ENCODE data around the gene HIGD1A. TPM values are rescaled to one million over a fixed set of nuclear protein-coding genes. Genes with fewer than 3 reads are reported as not detected.

HIGD1A gene
- polyA plus RNA-seq, 1 donor from 2014 or later: 350 TPM

DNA sequence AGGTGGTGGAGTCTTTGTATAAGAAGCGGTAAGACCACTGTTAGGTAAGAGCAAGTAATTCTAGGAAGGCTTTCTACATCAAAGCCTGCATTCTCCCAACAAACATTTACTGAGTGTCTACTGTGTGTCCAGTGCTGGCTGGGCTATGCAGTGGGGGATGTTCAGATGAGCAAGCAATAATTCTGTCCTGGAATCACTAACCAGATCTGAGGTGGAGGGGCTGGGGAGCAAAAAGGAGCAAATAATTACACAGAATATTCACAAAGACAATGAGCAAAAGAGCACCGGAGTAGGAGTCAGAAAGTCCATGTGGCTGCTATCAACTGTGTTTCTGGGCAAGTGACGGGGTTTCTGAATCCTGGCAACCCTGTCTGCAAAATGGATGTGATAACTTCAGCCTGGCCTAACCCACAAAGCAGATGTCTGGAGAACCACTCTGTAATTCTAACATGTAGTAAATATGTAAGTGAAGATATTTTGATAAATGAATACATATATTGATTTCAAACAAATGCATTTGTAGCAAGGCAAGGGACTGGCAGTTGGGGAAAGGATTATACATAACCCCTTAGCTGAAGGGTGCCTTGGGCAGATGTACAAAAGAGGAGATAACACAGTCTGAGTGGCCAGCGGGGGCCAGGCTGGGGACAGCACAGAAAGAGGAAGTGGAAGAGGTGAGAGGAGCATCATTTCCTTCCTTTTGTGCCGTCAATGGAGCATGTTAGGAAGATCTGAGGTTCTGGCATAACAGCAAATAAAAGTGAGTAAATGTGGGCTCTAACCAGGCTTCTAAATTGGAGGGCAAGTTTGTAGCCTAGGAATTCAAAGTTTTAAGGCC is 42.6 kb upstream of the HIGD1A start:
- Histone ChIP-seq H3K9me2 (ENCODE audit: insufficient read depth, low read length) (no peaks in the 10 kb centered on the region), H3K4me3 (ENCODE audit: low read length) (no peak overlapping the region), H3K27me3 (ENCODE audit: insufficient read depth, low read depth, low read length) (no peaks in the 10 kb centered on the region), H3K9ac (ENCODE audit: low read length) (no peak overlapping the region), H4K20me1 (ENCODE audit: insufficient read depth) (no peaks in the 10 kb centered on the region), H3K9me3 (ENCODE audit: low read length) (no peaks in the 10 kb centered on the region), H3K36me3 (ENCODE audit: insufficient read depth, low read length) (no peaks in the 10 kb centered on the region), H3K4me2 (ENCODE audit: low read length) (no peak overlapping the region), H3F3A (ENCODE audit: insufficient read depth, low read length, poor library complexity, severe bottlenecking) (no peaks in the 10 kb centered on the region), H3K27ac (ENCODE audit: low read length) (no peak overlapping the region), H2AFZ (ENCODE audit: low read depth, low read length) (no peak overlapping the region), H3K79me2 (replicated peaks; ENCODE audit: insufficient read depth, low read length) (no peaks in the 10 kb centered on the region)
- no peak for TF ChIP-seq POLR2AphosphoS5 (IDR thresholded peaks at IDR 0.05)
- no peak for TF ChIP-seq EZH2 (IDR thresholded peaks at IDR 0.05; ENCODE audit: borderline replicate concordance, insufficient read depth, low read length, poor library complexity, severe bottlenecking)
- no peak for TF ChIP-seq TAF1 (IDR thresholded peaks at IDR 0.05; ENCODE audit: low read depth)
- TF ChIP-seq MXI1 (conservative IDR thresholded peaks at IDR 0.05; ENCODE audit: poor library complexity, severe bottlenecking): no peak
- TF ChIP-seq, protein P1, sequence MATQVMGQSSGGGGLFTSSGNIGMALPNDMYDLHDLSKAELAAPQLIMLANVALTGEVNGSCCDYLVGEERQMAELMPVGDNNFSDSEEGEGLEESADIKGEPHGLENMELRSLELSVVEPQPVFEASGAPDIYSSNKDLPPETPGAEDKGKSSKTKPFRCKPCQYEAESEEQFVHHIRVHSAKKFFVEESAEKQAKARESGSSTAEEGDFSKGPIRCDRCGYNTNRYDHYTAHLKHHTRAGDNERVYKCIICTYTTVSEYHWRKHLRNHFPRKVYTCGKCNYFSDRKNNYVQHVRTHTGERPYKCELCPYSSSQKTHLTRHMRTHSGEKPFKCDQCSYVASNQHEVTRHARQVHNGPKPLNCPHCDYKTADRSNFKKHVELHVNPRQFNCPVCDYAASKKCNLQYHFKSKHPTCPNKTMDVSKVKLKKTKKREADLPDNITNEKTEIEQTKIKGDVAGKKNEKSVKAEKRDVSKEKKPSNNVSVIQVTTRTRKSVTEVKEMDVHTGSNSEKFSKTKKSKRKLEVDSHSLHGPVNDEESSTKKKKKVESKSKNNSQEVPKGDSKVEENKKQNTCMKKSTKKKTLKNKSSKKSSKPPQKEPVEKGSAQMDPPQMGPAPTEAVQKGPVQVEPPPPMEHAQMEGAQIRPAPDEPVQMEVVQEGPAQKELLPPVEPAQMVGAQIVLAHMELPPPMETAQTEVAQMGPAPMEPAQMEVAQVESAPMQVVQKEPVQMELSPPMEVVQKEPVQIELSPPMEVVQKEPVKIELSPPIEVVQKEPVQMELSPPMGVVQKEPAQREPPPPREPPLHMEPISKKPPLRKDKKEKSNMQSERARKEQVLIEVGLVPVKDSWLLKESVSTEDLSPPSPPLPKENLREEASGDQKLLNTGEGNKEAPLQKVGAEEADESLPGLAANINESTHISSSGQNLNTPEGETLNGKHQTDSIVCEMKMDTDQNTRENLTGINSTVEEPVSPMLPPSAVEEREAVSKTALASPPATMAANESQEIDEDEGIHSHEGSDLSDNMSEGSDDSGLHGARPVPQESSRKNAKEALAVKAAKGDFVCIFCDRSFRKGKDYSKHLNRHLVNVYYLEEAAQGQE (IDR thresholded peaks at IDR 0.05; ENCODE audit: borderline replicate concordance): no peak
- TF ChIP-seq RAD21 (conservative IDR thresholded peaks at IDR 0.05): no peak
- TF ChIP-seq, protein P2, sequence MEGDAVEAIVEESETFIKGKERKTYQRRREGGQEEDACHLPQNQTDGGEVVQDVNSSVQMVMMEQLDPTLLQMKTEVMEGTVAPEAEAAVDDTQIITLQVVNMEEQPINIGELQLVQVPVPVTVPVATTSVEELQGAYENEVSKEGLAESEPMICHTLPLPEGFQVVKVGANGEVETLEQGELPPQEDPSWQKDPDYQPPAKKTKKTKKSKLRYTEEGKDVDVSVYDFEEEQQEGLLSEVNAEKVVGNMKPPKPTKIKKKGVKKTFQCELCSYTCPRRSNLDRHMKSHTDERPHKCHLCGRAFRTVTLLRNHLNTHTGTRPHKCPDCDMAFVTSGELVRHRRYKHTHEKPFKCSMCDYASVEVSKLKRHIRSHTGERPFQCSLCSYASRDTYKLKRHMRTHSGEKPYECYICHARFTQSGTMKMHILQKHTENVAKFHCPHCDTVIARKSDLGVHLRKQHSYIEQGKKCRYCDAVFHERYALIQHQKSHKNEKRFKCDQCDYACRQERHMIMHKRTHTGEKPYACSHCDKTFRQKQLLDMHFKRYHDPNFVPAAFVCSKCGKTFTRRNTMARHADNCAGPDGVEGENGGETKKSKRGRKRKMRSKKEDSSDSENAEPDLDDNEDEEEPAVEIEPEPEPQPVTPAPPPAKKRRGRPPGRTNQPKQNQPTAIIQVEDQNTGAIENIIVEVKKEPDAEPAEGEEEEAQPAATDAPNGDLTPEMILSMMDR (IDR thresholded peaks at IDR 0.05; ENCODE audit: poor library complexity, severe bottlenecking): no peak
- no peak for TF ChIP-seq SMC3 (conservative IDR thresholded peaks at IDR 0.05; ENCODE audit: poor library complexity)
- TF ChIP-seq EP300 (conservative IDR thresholded peaks at IDR 0.05; ENCODE audit: poor library complexity, severe bottlenecking): no peak

DNA sequence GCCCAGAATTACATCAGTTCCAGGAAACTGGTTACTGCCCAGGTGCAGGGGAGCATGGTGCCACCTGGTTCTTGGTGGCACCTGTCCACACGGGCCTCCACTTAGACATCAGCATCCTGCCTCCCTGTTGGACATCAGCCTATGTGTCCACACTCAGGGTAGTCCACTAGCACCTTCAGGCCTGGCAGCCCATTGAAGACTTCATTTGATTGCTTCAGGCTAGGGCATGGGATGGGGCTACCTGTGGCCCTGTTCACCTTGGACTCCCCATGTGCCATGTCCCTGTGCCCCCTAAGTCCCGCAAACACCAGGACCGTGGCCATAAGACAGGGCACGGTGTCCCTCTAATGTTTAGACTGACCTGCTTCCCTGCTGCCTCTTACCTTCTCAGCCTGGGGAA is 40.5 kb upstream of the HIGD1A start:
- Histone ChIP-seq H3K4me3 (ENCODE audit: low read length) (no peak overlapping the region), H3K27me3 (ENCODE audit: insufficient read depth, low read depth, low read length) (no peaks in the 10 kb centered on the region), H3K79me2 (replicated peaks; ENCODE audit: insufficient read depth, low read length) (no peaks in the 10 kb centered on the region), H3K9me2 (ENCODE audit: insufficient read depth, low read length) (no peaks in the 10 kb centered on the region), H3F3A (ENCODE audit: insufficient read depth, low read length, poor library complexity, severe bottlenecking) (no peaks in the 10 kb centered on the region), H3K9ac (ENCODE audit: low read length) (no peak overlapping the region), H3K9me3 (ENCODE audit: low read length) (no peaks in the 10 kb centered on the region), H3K36me3 (ENCODE audit: insufficient read depth, low read length) (no peaks in the 10 kb centered on the region), H3K4me2 (ENCODE audit: low read length) (no peak overlapping the region), H3K27ac (ENCODE audit: low read length) (no peak overlapping the region), H4K20me1 (ENCODE audit: insufficient read depth) (no peaks in the 10 kb centered on the region), H2AFZ (ENCODE audit: low read depth, low read length) (no peak overlapping the region)
- no peak for TF ChIP-seq SMC3 (conservative IDR thresholded peaks at IDR 0.05; ENCODE audit: poor library complexity)
- TF ChIP-seq MXI1 (conservative IDR thresholded peaks at IDR 0.05; ENCODE audit: poor library complexity, severe bottlenecking): no peak
- no peak for TF ChIP-seq POLR2AphosphoS5 (IDR thresholded peaks at IDR 0.05)
- no peak for TF ChIP-seq RAD21 (conservative IDR thresholded peaks at IDR 0.05)
- TF ChIP-seq, protein P1 (IDR thresholded peaks at IDR 0.05; ENCODE audit: borderline replicate concordance): no peak
- no peak for TF ChIP-seq EP300 (conservative IDR thresholded peaks at IDR 0.05; ENCODE audit: poor library complexity, severe bottlenecking)
- TF ChIP-seq EZH2 (IDR thresholded peaks at IDR 0.05; ENCODE audit: borderline replicate concordance, insufficient read depth, low read length, poor library complexity, severe bottlenecking): no peak
- TF ChIP-seq, protein P2 (IDR thresholded peaks at IDR 0.05; ENCODE audit: poor library complexity, severe bottlenecking): no peak
- TF ChIP-seq TAF1 (IDR thresholded peaks at IDR 0.05; ENCODE audit: low read depth): no peak

Data from neural cell (in vitro differentiated cells).